ENCODE results near the gene MRGPRF. TPM values are rescaled to one million over a fixed set of nuclear protein-coding genes. Genes with fewer than 3 reads are reported as not detected.

Gene MRGPRF
- total RNA-seq, 1 experiment from 2014 or later, result 0.76 TPM

DNA sequence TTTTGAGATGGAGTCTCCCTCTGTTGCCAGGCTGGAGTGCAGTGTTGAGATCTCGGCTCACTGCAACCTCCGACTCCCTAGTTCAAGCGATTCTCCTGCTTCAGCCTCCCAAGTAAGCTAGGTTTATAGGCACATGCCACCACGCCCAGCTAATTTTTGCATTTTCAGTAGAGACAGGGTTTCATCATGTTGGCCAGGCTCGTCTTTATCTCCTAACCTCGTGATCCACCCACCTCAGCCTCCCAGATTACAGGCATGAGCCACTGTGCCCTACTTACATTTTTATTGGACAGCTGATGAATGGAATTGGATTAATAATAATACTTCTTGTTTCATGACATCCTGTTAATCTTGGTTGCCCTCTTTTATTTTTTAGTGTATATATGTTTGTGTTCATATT lies 29.2 kb downstream of the MRGPRF start:
- ChIA-PET CTCF (no interaction called here), RAD21 (ENCODE audit: low non-redundant PET in 1 of 2, low total read pairs in 2 of 2, uncharacterized antibody in 2 of 2, unreplicated experiment in 2 of 2) (no interaction called here), POLR2A (no interaction called here)
- no peaks in the 10 kb centered on the region for H4K20me1 ChIP-seq (ENCODE audit: insufficient read depth)
- no peak overlapping the region for H3K9ac ChIP-seq (ENCODE audit: low read length)
- no peak overlapping the region for H2AFZ ChIP-seq (ENCODE audit: low read depth, low read length, poor library complexity, severe bottlenecking)
- no peak for DNase-seq (ENCODE audit: low read depth, low spot score)
- intact Hi-C loops (cut with micrococcal nuclease), result no loop called here
- ATAC-seq, result no peak
- H3K4me3 ChIP-seq (replicated peaks in 1 of 2; ENCODE audit: low read depth in 1 of 2, low read length in 2 of 2), result no peak overlapping the region
- no peak overlapping the region for H3K27ac ChIP-seq (ENCODE audit: low read depth, low read length)
- H3K27me3 ChIP-seq (ENCODE audit: insufficient read depth, low read length), result no peaks in the 10 kb centered on the region
- no peaks in the 10 kb centered on the region for H3K9me2 ChIP-seq (ENCODE audit: insufficient read depth)
- no peak overlapping the region for H3K4me2 ChIP-seq (ENCODE audit: low read length)
- no peaks in the 10 kb centered on the region for H3K36me3 ChIP-seq (ENCODE audit: control insufficient read depth in 1 of 2, insufficient read depth in 2 of 2, low read length in 2 of 2)
- no TSS peak for BruUV-seq (replicated peaks)
- TF ChIP-seq EGR1 (IDR thresholded peaks at IDR 0.05; ENCODE audit: low read depth) (no peak), ZFX (IDR thresholded peaks at IDR 0.05) (no peak), CBX3 (IDR thresholded peaks at IDR 0.05; ENCODE audit: low read depth) (no peak), ZNF274 (IDR thresholded peaks at IDR 0.05; ENCODE audit: low read depth, low read length) (no peak), POLR2AphosphoS5 (IDR thresholded peaks at IDR 0.05; ENCODE audit: low read depth, low read length) (no peak), EZH2 (IDR thresholded peaks at IDR 0.05) (no peak), SP1 (IDR thresholded peaks at IDR 0.05; ENCODE audit: low read depth) (no peak), ZBTB33 (IDR thresholded peaks at IDR 0.05; ENCODE audit: extremely low read depth, insufficient replicate concordance, low read length) (no peak)
- TF ChIP-seq, protein P1, sequence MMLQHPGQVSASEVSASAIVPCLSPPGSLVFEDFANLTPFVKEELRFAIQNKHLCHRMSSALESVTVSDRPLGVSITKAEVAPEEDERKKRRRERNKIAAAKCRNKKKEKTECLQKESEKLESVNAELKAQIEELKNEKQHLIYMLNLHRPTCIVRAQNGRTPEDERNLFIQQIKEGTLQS (IDR thresholded peaks at IDR 0.05), result no peak
- TF ChIP-seq, protein P2, sequence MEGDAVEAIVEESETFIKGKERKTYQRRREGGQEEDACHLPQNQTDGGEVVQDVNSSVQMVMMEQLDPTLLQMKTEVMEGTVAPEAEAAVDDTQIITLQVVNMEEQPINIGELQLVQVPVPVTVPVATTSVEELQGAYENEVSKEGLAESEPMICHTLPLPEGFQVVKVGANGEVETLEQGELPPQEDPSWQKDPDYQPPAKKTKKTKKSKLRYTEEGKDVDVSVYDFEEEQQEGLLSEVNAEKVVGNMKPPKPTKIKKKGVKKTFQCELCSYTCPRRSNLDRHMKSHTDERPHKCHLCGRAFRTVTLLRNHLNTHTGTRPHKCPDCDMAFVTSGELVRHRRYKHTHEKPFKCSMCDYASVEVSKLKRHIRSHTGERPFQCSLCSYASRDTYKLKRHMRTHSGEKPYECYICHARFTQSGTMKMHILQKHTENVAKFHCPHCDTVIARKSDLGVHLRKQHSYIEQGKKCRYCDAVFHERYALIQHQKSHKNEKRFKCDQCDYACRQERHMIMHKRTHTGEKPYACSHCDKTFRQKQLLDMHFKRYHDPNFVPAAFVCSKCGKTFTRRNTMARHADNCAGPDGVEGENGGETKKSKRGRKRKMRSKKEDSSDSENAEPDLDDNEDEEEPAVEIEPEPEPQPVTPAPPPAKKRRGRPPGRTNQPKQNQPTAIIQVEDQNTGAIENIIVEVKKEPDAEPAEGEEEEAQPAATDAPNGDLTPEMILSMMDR (IDR thresholded peaks at IDR 0.05 in 2 of 3, conservative IDR thresholded peaks at IDR 0.05 in 1 of 3; ENCODE audit: borderline replicate concordance in 1 of 3, insufficient read depth in 1 of 3, low read depth in 2 of 3, low read length in 2 of 3), result no peak
- H3K79me2 ChIP-seq (ENCODE audit: insufficient read depth, low read length), result no peaks in the 10 kb centered on the region
- no peaks in the 10 kb centered on the region for H3K4me1 ChIP-seq (ENCODE audit: control insufficient read depth in 1 of 2, insufficient read depth in 2 of 2, low read length in 2 of 2)
- peaks cover 0 to 3% of the 10 kb centered on the region in 2 experiments; a peak in 2 of 4 replicates for H3K9me3 ChIP-seq (ENCODE audit: control insufficient read depth in 1 of 2, insufficient read depth in 1 of 2, low read depth in 1 of 2, low read length in 2 of 2)
